Measurements from ENCODE around the gene IFFO2. TPM values are rescaled to one million over a fixed set of nuclear protein-coding genes. Genes with fewer than 3 reads are reported as not detected.

IFFO2 gene
- total and polyA plus RNA-seq, 2 of the 8 experiments (the other 6 are each of a cell fraction or from before 2014, with no cell fraction given): 6.6 to 10.4 TPM

DNA sequence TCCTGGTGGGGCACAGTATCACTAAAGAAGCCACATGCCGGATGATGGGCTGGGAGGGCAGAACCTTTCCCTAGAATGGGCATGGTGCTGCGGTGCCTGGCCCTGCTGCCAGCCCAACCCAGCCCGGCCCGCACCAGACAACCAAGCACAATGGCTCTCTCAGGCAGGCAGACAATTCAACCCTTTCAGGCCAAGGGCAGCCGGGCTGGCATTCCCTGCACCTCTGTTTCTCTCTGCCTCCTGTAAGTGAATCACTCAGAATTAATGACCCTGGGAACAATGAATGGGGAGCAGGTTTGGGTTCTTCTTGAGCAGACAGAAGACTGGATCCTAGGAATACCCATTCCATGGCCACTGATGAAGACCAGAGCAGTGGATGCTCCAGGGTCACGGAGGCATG, 41.0 kb upstream of the IFFO2 start (continued):
- TF ChIP-seq, protein P1, sequence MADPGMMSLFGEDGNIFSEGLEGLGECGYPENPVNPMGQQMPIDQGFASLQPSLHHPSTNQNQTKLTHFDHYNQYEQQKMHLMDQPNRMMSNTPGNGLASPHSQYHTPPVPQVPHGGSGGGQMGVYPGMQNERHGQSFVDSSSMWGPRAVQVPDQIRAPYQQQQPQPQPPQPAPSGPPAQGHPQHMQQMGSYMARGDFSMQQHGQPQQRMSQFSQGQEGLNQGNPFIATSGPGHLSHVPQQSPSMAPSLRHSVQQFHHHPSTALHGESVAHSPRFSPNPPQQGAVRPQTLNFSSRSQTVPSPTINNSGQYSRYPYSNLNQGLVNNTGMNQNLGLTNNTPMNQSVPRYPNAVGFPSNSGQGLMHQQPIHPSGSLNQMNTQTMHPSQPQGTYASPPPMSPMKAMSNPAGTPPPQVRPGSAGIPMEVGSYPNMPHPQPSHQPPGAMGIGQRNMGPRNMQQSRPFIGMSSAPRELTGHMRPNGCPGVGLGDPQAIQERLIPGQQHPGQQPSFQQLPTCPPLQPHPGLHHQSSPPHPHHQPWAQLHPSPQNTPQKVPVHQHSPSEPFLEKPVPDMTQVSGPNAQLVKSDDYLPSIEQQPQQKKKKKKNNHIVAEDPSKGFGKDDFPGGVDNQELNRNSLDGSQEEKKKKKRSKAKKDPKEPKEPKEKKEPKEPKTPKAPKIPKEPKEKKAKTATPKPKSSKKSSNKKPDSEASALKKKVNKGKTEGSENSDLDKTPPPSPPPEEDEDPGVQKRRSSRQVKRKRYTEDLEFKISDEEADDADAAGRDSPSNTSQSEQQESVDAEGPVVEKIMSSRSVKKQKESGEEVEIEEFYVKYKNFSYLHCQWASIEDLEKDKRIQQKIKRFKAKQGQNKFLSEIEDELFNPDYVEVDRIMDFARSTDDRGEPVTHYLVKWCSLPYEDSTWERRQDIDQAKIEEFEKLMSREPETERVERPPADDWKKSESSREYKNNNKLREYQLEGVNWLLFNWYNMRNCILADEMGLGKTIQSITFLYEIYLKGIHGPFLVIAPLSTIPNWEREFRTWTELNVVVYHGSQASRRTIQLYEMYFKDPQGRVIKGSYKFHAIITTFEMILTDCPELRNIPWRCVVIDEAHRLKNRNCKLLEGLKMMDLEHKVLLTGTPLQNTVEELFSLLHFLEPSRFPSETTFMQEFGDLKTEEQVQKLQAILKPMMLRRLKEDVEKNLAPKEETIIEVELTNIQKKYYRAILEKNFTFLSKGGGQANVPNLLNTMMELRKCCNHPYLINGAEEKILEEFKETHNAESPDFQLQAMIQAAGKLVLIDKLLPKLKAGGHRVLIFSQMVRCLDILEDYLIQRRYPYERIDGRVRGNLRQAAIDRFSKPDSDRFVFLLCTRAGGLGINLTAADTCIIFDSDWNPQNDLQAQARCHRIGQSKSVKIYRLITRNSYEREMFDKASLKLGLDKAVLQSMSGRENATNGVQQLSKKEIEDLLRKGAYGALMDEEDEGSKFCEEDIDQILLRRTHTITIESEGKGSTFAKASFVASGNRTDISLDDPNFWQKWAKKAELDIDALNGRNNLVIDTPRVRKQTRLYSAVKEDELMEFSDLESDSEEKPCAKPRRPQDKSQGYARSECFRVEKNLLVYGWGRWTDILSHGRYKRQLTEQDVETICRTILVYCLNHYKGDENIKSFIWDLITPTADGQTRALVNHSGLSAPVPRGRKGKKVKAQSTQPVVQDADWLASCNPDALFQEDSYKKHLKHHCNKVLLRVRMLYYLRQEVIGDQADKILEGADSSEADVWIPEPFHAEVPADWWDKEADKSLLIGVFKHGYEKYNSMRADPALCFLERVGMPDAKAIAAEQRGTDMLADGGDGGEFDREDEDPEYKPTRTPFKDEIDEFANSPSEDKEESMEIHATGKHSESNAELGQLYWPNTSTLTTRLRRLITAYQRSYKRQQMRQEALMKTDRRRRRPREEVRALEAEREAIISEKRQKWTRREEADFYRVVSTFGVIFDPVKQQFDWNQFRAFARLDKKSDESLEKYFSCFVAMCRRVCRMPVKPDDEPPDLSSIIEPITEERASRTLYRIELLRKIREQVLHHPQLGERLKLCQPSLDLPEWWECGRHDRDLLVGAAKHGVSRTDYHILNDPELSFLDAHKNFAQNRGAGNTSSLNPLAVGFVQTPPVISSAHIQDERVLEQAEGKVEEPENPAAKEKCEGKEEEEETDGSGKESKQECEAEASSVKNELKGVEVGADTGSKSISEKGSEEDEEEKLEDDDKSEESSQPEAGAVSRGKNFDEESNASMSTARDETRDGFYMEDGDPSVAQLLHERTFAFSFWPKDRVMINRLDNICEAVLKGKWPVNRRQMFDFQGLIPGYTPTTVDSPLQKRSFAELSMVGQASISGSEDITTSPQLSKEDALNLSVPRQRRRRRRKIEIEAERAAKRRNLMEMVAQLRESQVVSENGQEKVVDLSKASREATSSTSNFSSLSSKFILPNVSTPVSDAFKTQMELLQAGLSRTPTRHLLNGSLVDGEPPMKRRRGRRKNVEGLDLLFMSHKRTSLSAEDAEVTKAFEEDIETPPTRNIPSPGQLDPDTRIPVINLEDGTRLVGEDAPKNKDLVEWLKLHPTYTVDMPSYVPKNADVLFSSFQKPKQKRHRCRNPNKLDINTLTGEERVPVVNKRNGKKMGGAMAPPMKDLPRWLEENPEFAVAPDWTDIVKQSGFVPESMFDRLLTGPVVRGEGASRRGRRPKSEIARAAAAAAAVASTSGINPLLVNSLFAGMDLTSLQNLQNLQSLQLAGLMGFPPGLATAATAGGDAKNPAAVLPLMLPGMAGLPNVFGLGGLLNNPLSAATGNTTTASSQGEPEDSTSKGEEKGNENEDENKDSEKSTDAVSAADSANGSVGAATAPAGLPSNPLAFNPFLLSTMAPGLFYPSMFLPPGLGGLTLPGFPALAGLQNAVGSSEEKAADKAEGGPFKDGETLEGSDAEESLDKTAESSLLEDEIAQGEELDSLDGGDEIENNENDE (IDR thresholded peaks at IDR 0.05; ENCODE audit: insufficient replicate concordance, low read length): no peak
- TF ChIP-seq RBBP5 (IDR thresholded peaks at IDR 0.05; ENCODE audit: borderline replicate concordance, low read depth, low read length): no peak
- no peak for TF ChIP-seq GTF2F1 (IDR thresholded peaks at IDR 0.05; ENCODE audit: borderline replicate concordance, low read depth, low read length)
- TF ChIP-seq ATF3 (IDR thresholded peaks at IDR 0.05; ENCODE audit: insufficient read depth, low read depth, low read length): no peak
- no peak for TF ChIP-seq GABPA (IDR thresholded peaks at IDR 0.05; ENCODE audit: borderline replicate concordance, insufficient read depth, low read length)
- TF ChIP-seq TBP (IDR thresholded peaks at IDR 0.05; ENCODE audit: low read depth, low read length): no peak
- TF ChIP-seq EP300 (IDR thresholded peaks at IDR 0.05; ENCODE audit: borderline replicate concordance in 1 of 2, low read depth in 2 of 2, low read length in 2 of 2): no peak
- TF ChIP-seq YY1 (IDR thresholded peaks at IDR 0.05; ENCODE audit: low read depth, low read length): no peak
- TF ChIP-seq HDAC6 (IDR thresholded peaks at IDR 0.05; ENCODE audit: low read depth, low read length): no peak
- no peak for TF ChIP-seq SUZ12 (IDR thresholded peaks at IDR 0.05; ENCODE audit: low read length)
- TF ChIP-seq, protein P2, sequence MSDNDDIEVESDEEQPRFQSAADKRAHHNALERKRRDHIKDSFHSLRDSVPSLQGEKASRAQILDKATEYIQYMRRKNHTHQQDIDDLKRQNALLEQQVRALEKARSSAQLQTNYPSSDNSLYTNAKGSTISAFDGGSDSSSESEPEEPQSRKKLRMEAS (IDR thresholded peaks at IDR 0.05): no peak
